Measurements from ENCODE around the gene COL26A1. TPM values are rescaled to one million over a fixed set of nuclear protein-coding genes. Genes with fewer than 3 reads are reported as not detected.

COL26A1 gene
- total and polyA plus RNA-seq, 2 of the 4 experiments (the other 2 are of a cell fraction): not detected

DNA sequence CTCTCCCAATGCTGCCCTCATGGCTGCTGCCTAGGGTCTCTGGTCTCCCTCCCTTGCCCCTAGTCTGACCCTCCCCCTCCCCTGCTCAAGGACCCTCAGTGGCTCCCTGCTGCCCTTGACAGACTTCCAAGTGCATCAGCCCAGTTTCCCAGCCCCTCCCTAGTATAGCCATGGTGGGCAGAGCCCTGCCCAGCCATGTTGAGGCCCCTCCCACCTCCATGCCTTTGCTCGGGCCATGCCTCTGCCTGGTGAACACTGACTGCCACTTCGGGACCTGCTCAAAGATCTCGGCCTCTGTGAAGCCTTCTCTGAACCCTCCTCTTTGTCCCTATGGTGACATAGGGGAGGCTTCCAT is 193.2 kb downstream of the COL26A1 start:
- H3K4ac ChIP-seq (ENCODE audit: low read depth, low read length): no peak overlapping the region
- no peak overlapping the region for H2BK120ac ChIP-seq (ENCODE audit: low read depth, low read length)
- TF ChIP-seq, protein P1, sequence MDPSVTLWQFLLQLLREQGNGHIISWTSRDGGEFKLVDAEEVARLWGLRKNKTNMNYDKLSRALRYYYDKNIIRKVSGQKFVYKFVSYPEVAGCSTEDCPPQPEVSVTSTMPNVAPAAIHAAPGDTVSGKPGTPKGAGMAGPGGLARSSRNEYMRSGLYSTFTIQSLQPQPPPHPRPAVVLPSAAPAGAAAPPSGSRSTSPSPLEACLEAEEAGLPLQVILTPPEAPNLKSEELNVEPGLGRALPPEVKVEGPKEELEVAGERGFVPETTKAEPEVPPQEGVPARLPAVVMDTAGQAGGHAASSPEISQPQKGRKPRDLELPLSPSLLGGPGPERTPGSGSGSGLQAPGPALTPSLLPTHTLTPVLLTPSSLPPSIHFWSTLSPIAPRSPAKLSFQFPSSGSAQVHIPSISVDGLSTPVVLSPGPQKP (IDR thresholded peaks at IDR 0.05; ENCODE audit: borderline replicate concordance, low read depth, low read length): no peak
- TF ChIP-seq SMC3 (IDR thresholded peaks at IDR 0.05; ENCODE audit: low read depth, low read length) (no peak), MXI1 (IDR thresholded peaks at IDR 0.05; ENCODE audit: borderline replicate concordance, low read depth, low read length) (no peak), MAFK (IDR thresholded peaks at IDR 0.05; ENCODE audit: low read depth, low read length) (no peak), CHD1 (IDR thresholded peaks at IDR 0.05; ENCODE audit: low read depth, low read length) (no peak), MAZ (IDR thresholded peaks at IDR 0.05; ENCODE audit: borderline replicate concordance, low read depth, low read length) (no peak), NFE2L2 (IDR thresholded peaks at IDR 0.05; ENCODE audit: low read depth, low read length) (no peak), RCOR1 (IDR thresholded peaks at IDR 0.05; ENCODE audit: insufficient replicate concordance, low read length) (no peak), BHLHE40 (IDR thresholded peaks at IDR 0.05; ENCODE audit: low read depth, low read length) (no peak), RFX5 (IDR thresholded peaks at IDR 0.05; ENCODE audit: low read depth, low read length) (no peak), RAD21 (IDR thresholded peaks at IDR 0.05; ENCODE audit: low read length) (no peak), CEBPB (IDR thresholded peaks at IDR 0.05; ENCODE audit: low read depth, low read length) (no peak), POLR2A (IDR thresholded peaks at IDR 0.05; ENCODE audit: low read depth, low read length) (no peak), FOS (IDR thresholded peaks at IDR 0.05; ENCODE audit: low read depth, low read length) (no peak), USF2 (IDR thresholded peaks at IDR 0.05; ENCODE audit: low read depth, low read length) (no peak)
- TF ChIP-seq, protein P2, sequence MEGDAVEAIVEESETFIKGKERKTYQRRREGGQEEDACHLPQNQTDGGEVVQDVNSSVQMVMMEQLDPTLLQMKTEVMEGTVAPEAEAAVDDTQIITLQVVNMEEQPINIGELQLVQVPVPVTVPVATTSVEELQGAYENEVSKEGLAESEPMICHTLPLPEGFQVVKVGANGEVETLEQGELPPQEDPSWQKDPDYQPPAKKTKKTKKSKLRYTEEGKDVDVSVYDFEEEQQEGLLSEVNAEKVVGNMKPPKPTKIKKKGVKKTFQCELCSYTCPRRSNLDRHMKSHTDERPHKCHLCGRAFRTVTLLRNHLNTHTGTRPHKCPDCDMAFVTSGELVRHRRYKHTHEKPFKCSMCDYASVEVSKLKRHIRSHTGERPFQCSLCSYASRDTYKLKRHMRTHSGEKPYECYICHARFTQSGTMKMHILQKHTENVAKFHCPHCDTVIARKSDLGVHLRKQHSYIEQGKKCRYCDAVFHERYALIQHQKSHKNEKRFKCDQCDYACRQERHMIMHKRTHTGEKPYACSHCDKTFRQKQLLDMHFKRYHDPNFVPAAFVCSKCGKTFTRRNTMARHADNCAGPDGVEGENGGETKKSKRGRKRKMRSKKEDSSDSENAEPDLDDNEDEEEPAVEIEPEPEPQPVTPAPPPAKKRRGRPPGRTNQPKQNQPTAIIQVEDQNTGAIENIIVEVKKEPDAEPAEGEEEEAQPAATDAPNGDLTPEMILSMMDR (conservative IDR thresholded peaks at IDR 0.05; ENCODE audit: low read depth, low read length): no peak
- no peaks in the 10 kb centered on the region for H4K20me1 ChIP-seq (ENCODE audit: insufficient read depth, low read length)
- no peak overlapping the region for H3K4me3 ChIP-seq (ENCODE audit: insufficient read depth, low read depth, low read length)
- ATAC-seq (ENCODE audit: low read depth) (no peak), DNase-seq (no peak)
- H3K27ac ChIP-seq (ENCODE audit: insufficient read depth, low read length): no peak overlapping the region
- no peak overlapping the region for H3K9ac ChIP-seq (ENCODE audit: low read depth, low read length)
- H3K36me3 ChIP-seq (ENCODE audit: control insufficient read depth, insufficient read depth, low read length): no peaks in the 10 kb centered on the region
- H3K4me2 ChIP-seq (ENCODE audit: low read depth, low read length): no peak overlapping the region
- no peak overlapping the region for H2BK5ac ChIP-seq (ENCODE audit: low read depth, low read length, poor library complexity, severe bottlenecking)
- dilution Hi-C loops (cut with HindIII; ENCODE audit: low sequenced_read_pairs, unreplicated experiment): no loop called here
- intact Hi-C loops (cut with micrococcal nuclease): loop anchor here (10.0 kb wide), 1 partner anchor 129 kb away; no protein-coding TSS in a partner anchor
- no peak overlapping the region for H3K14ac ChIP-seq (replicated peaks; ENCODE audit: low read depth, low read length)
- no peak overlapping the region for H2BK15ac ChIP-seq (ENCODE audit: low read depth, low read length)
- H2BK20ac ChIP-seq (ENCODE audit: low read depth, low read length): no peak overlapping the region
- ChIA-PET POLR2A (ENCODE audit: unreplicated experiment) (no interaction called here), CTCF (no interaction called here)
- peaks cover 40% of the 10 kb centered on the region for H3K27me3 ChIP-seq (ENCODE audit: control insufficient read depth, insufficient read depth, low read length)
- in situ Hi-C loops (cut with MboI; ENCODE audit: low sequenced_read_pairs): no loop called here
- no peak overlapping the region for H3K56ac ChIP-seq (ENCODE audit: extremely low read depth, insufficient read depth, low read length)
- H3K4me1 ChIP-seq (ENCODE audit: control insufficient read depth, insufficient read depth, low read length): no peaks in the 10 kb centered on the region
- H3K23ac ChIP-seq (ENCODE audit: low read depth, low read length): no peak overlapping the region
- H2AK5ac ChIP-seq (ENCODE audit: low read depth, low read length): no peak overlapping the region
- no peaks in the 10 kb centered on the region for H3K79me1 ChIP-seq (ENCODE audit: low read depth in 1 of 2, low read length in 2 of 2)
- no TSS peak for BruUV-seq (replicated peaks)
- no peak overlapping the region for H4K91ac ChIP-seq (ENCODE audit: insufficient read depth, low read depth, low read length)
- no CpG with 5 or more reads among the region's 3 CpGs for WGBS, 2 experiments (ENCODE audit: extremely low coverage in 2 of 2, insufficient read length in 1 of 2)
- no peak overlapping the region for H4K8ac ChIP-seq (ENCODE audit: low read depth in 2 of 2, low read length in 2 of 2)
- no peak overlapping the region for H4K5ac ChIP-seq (ENCODE audit: low read depth, low read length)
- no peaks in the 10 kb centered on the region for H3K9me1 ChIP-seq (ENCODE audit: insufficient read depth, low read length)
- H3K18ac ChIP-seq (ENCODE audit: low read depth, low read length): no peak overlapping the region
- H2AFZ ChIP-seq (replicated peaks; ENCODE audit: low read length, poor library complexity): no peak overlapping the region
- no peaks in the 10 kb centered on the region for H3K9me3 ChIP-seq (ENCODE audit: control insufficient read depth, insufficient read depth, low read length)
- no peak overlapping the region for H2AK9ac ChIP-seq (replicated peaks; ENCODE audit: low read depth, low read length, poor library complexity)
